ENCODE data around the gene EEIG1.

Gene EEIG1

DNA sequence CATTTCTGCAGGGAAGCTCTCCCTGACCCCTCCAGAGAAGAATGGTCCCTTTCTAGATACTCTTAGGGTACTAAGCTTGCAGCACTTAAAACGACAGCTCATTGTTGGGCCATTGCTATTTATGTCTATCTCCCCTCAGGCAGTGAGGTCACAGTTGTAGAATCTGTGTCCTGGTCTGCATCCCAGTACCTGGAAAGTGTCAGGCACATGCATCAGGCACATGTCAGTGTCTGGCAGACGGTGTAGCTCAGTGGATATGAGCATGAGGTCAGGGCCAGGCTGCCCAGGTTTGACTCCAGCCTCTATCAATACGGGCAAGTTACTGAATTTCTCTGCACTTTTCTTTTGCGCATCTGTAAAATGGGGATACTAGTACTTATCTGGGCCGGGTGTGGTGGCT, 22.2 kb upstream of the EEIG1 start:
- no peak for DNase-seq (ENCODE audit: low read depth)
- H3K4me3 ChIP-seq (ENCODE audit: low read depth, low read length): no peak overlapping the region

DNA sequence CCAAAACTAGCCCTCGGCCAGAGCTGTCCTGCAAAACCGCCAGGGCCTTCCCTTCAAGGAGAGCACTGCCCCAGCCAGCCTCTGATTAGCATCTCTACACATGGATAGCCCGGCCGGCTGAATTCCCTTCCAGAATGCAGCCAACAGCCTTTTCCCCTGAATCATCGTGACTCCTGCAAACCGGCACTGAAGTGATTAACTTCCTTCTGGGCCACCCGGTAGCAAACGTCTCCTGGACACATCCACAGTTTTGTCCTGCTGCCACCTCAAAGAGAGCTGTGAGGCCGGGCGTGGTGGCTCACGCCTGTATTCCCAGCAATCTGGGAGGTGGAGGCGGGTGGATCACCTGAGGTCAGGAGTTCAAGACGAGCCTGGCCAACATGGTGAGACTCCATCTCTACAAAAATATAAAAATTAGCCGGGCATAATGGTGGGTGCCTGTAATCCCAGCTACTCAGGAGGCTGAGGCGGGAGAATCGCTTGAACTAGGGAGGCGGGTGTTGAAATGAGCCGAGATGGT, 21.1 kb upstream of the EEIG1 start:
- peak; percentile 36 for DNase-seq (ENCODE audit: low read depth)
- H3K4me3 ChIP-seq (ENCODE audit: low read depth, low read length): no peak overlapping the region

DNA sequence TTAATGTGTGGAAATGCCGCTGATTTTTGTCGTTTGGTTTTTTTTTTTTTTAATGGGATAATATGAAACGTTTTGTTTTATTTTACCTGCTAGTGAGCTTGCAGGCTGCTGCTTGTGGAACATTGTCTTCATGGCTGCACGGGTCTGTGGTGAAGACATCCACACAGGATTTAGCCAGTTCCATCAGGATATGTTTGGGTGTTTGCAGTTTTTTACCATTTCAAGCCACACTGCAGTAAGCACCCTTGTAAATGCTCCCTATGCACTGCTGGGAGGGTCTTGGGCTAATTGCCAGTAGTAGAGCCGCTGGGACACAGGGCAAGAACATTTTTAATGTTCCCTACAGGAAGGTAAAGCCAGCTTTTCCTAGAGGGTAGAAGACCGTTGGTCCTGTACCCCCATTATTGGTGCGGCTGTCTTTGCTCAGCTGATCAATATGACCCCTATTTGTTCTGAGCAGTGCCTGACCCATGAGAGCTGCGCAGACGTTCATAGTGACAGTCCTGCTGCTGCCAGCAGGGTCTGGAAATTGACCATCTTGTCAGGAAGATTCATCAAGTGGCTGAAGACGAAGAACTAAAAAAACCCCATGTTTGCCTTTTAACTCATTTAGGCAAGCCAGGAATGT, 20.5 kb upstream of the EEIG1 start:
- H3K4me3 ChIP-seq (ENCODE audit: low read depth, low read length): no peak overlapping the region

GRCh38 chr9:127999461-127999860, 18.7 kb upstream of the EEIG1 start:
- no peak for DNase-seq (ENCODE audit: low read depth)
- no peak overlapping the region for H3K4me3 ChIP-seq (ENCODE audit: low read depth, low read length)

More for the DNA sequence above, 20.5 kb upstream of the EEIG1 start:
- DNase-seq (ENCODE audit: low read depth): no peak

GRCh38 chr9:127993721-127994120, 12.9 kb upstream of the EEIG1 start:
- H3K4me3 ChIP-seq (ENCODE audit: low read depth, low read length): no peak overlapping the region
- no peak for DNase-seq (ENCODE audit: low read depth)

- no peak for DNase-seq (ENCODE audit: low read depth)
- H3K4me3 ChIP-seq (ENCODE audit: low read depth, low read length): no peak overlapping the region
Observed at GRCh38 chr9:127991757-127992274, 11.0 kb upstream of the EEIG1 start.

DNA sequence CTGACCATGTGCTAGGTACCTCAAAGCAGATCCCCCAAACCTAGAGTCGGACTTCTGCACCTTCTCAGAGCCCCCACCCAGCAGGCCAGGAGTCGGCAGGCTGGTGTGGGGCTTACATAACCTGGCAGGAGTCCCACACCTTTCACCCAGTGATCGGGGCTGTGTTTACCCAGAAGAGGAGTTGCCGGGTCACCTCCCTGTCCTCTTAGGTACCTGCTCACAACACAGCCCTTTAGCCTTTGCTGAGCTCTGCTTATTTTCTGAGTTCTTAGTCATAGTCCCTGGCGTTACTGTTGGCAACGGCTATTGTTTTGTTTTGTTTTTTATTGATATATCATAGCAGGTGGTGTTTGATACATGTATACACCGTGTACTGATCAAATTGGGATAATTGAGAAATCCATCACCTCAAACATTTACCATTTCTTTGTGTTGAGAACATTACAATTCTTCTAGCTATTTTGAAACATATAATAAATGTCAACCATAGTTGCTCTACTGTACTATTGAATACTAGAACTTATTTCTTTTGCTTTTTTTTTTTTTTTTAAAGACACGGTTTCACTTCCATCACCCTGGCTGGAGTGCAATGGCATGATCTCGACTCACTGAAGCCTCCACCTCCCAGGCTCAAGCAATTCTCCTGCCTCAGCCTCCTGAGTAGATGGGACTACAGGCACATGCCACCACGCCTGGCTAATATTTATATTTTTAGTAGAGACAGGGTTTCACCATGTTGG, 10.4 kb upstream of the EEIG1 start:
- no peak for DNase-seq (ENCODE audit: low read depth)
- no peak overlapping the region for H3K4me3 ChIP-seq (ENCODE audit: low read depth, low read length)

DNA sequence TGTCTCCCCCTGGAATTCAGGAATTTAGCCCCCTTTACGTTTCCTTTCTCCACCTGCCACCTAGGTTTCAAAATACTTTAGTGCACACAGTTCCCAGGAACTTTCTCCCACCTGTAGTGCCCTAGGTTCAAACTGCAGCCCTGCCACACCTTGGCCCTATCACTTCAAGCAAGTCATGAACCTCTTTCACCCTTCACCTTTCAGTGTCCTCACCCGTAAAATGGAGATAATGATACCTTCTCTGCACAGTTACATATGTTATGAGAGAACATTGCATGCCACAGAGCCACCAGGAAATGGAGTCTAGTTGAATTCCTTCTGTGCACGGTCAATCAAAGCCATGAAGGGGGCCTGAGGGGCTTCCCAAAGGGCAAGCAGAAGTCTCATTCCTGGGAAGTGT, 9.8 kb upstream of the EEIG1 start:
- DNase-seq (ENCODE audit: low read depth): no peak
- H3K4me3 ChIP-seq (ENCODE audit: low read depth, low read length): no peak overlapping the region

DNA sequence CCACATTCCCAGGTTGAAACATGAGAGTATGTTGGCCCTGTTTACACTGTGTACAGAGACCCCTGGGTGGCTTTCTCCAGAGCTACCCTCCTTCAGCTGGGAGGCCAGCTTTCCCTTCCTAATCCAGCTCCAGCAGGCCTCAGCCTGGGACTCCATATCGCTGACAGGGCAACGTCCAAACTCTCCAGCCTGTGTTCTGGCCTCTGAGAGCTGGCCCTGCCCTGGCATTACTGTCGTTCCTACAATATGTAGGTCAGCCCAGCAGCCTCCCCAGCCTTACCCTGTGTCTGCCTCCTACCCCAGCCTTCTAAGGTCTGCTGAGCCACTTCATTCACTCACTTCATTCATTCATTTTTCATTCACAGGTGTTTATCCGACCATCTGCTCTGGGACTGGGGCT, 8.3 kb upstream of the EEIG1 start:
- no peak overlapping the region for H3K4me3 ChIP-seq (ENCODE audit: low read depth, low read length)
- DNase-seq (ENCODE audit: low read depth): no peak

DNA sequence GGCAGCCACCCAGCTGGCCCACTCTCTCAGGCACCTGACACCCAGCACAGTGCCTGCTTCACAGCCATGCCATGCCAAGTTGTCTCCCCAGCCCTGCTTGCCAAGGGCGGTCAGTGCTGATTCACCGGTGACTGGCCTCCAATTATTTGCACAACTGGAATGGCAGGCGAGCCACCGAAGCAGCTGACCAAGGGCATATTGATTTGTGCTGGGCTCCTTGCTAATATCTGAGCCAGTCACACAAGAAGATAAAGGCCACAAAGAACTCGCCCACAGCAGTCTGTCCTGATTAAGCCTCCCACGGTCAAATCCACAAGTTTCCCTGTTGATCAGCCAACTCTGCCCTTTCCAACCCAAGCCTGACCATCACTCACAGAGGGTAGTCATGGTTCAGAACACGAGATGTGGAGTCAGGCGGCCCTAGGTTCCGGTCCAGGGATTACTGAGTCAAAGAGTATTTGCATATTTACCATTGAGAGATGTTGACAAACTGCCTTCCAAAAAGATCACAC, 6.4 kb upstream of the EEIG1 start:
- DNase-seq (ENCODE audit: low read depth): no peak
- H3K4me3 ChIP-seq (ENCODE audit: low read depth, low read length): no peak overlapping the region

DNA sequence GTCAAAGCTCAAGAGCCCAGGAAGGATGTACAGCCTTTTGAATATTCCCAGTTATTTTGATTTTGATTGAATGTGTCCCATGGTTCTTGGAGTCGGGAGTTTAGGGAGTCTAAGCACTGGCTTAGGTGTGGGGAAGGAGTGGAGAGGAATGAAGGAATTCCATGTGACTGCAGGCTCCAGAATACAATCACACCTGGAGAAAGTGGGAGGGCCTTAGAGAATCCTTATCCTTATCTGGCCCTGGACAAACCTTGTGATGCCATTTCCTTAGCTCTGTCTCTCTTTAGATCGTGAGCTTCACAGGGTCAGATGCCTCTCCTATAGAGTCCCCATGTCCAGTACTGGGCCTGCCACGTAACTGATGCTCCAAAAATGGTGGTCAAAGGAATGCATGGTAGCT, 4.2 kb upstream of the EEIG1 start:
- no peak overlapping the region for H3K4me3 ChIP-seq (ENCODE audit: low read depth, low read length)
- DNase-seq (ENCODE audit: low read depth): no peak

DNA sequence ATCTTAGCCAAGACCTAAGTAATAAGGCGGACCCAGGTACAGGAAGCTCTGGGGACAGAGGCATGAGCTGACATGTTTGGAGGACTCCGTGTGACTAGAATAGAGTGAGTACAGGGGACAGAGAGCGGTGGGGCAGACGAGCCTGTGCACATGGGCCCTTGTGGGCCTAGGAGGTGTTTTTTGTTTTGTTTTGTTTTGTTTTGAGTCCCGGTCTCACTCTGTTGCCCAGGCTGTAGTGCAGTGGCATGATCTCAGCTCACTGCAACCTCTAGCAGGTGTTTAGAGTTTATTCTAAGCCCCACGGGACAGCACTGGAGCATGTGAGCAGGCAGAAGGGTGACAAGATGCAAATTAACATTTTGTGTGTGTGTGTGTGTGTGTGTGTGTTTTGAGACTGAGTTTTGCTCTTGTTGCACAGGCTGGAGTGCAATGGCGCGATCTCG, 3.1 kb upstream of the EEIG1 start:
- DNase-seq (ENCODE audit: low read depth): no peak
- H3K4me3 ChIP-seq (ENCODE audit: low read depth, low read length): no peak overlapping the region

- no peak for DNase-seq (ENCODE audit: low read depth)
- H3K4me3 ChIP-seq (ENCODE audit: low read depth, low read length): no peak overlapping the region
Observed at GRCh38 chr9:127982912-127983311, 2.1 kb upstream of the EEIG1 start.

- no peak for DNase-seq (ENCODE audit: low read depth)
- peak overlapping the region; percentile 46 for H3K4me3 ChIP-seq (ENCODE audit: low read depth, low read length)
Observed at GRCh38 chr9:127981559-127982121, 851 bp upstream of the EEIG1 start.

DNA sequence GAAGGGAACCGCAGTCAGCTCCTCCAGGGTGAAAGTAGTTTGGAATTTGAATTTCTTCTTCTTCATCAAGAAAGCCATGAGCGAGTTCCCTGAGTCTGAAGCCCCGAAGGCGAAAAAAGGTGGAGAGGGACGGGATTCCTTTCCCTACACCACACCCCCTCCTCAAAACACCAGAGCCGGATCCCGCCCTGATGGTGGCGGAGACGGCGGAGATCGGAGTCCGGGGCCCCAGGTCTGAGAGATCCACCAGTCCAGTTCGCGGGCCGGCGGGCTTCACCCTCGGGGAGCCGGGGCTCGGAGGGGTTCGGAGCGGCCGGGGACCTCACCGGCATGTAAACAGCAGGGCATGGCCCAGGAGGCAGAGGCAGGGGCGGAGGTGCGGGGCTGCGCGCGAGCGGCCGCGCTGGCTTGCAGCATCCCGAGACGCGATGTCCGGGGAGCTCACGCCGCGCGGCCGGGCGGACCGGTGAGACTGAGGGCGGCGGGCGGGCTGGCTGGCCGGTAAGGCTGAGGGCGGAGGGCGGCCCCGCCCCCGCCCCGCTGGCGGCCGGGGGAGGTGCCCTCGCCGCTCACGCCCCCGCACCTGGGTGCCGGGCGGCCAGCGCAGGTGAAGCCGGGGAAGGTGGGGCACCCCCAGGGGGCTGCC, 606 bp downstream of the EEIG1 start:
- peak overlapping the region; percentile 61 for H3K4me3 ChIP-seq (ENCODE audit: low read depth, low read length)
- no peak for DNase-seq (ENCODE audit: low read depth)

GRCh38 chr9:127979333-127980059, 1.3 kb downstream of the EEIG1 start:
- peak overlapping the region; percentile 61 for H3K4me3 ChIP-seq (ENCODE audit: low read depth, low read length)
- DNase-seq (ENCODE audit: low read depth): no peak

- DNase-seq (ENCODE audit: low read depth): no peak
- H3K4me3 ChIP-seq (ENCODE audit: low read depth, low read length): peak overlapping the region; percentile 61
Observed at GRCh38 chr9:127979015-127979332, 1.8 kb downstream of the EEIG1 start.

GRCh38 chr9:127977884-127978647, 2.7 kb downstream of the EEIG1 start:
- H3K4me3 ChIP-seq (ENCODE audit: low read depth, low read length): peak overlapping the region; percentile 61
- no peak for DNase-seq (ENCODE audit: low read depth)

Measured in skeletal muscle cell (primary cell).